UCSD-AML1 (cell line): ENCODE data around the gene FAM13B.
"Not testable (repeated sequence)": the region's sequence is repeated elsewhere in the genome, so short reads cannot be mapped to it uniquely, and the experiment has no call there.

ENCODE experiments used
- DNase-seq: peaks from one replicate; lab custom pipeline; 2025; ENCODE audit not compliant: unreplicated experiment; lab: John Stamatoyannopoulos, UW

The FAM13B gene

GRCh38 chr5:137989419-137989818, 43.5 kb downstream of the FAM13B start:
- DNase-seq = no peak

- no peak for DNase-seq
Observed at GRCh38 chr5:137975208-137975607, 57.7 kb downstream of the FAM13B start.

- DNase-seq = not testable (repeated sequence)
Observed at GRCh38 chr5:137970384-137970783, 62.5 kb downstream of the FAM13B start.

GRCh38 chr5:137960819-137961218, 72.1 kb downstream of the FAM13B start:
- no peak for DNase-seq

GRCh38 chr5:137960141-137960540, 72.7 kb downstream of the FAM13B start:
- DNase-seq = no peak

- DNase-seq = no peak
Observed at GRCh38 chr5:137959488-137959887, 73.4 kb downstream of the FAM13B start.

GRCh38 chr5:137957948-137958347, 74.9 kb downstream of the FAM13B start:
- no peak for DNase-seq

GRCh38 chr5:137954131-137954879, 78.6 kb downstream of the FAM13B start:
- DNase-seq = no peak

GRCh38 chr5:137945825-137946224, 87.1 kb downstream of the FAM13B start:
- no peak for DNase-seq

GRCh38 chr5:137944280-137944679, 88.6 kb downstream of the FAM13B start:
- not testable (repeated sequence) for DNase-seq

- no peak for DNase-seq
Observed at GRCh38 chr5:137939331-137939730, 93.5 kb downstream of the FAM13B start.

GRCh38 chr5:137938751-137939143, 94.1 kb downstream of the FAM13B start:
- no peak for DNase-seq

- no peak for DNase-seq
Observed at GRCh38 chr5:137937994-137938750, 94.7 kb downstream of the FAM13B start.

- DNase-seq = no peak
Observed at GRCh38 chr5:137935694-137936093, 97.2 kb downstream of the FAM13B start.

GRCh38 chr5:137935190-137935589, 97.7 kb downstream of the FAM13B start:
- no peak for DNase-seq

- no peak for DNase-seq
Observed at GRCh38 chr5:137933491-137933911, 99.4 kb downstream of the FAM13B start.

- no peak for DNase-seq
Observed at GRCh38 chr5:137932800-137933199, 100.1 kb downstream of the FAM13B start.

GRCh38 chr5:137923856-137924255, 109.0 kb downstream of the FAM13B start:
- DNase-seq = no peak

- DNase-seq = no peak
Observed at GRCh38 chr5:137921931-137922330, 110.9 kb downstream of the FAM13B start.

- no peak for DNase-seq
Observed at GRCh38 chr5:137916923-137917322, 116.0 kb downstream of the FAM13B start.

GRCh38 chr5:137914758-137915157, 118.1 kb downstream of the FAM13B start:
- no peak for DNase-seq

- DNase-seq = no peak
Observed at GRCh38 chr5:137902408-137903133, 130.3 kb downstream of the FAM13B start.
